CD4-positive, CD25-positive, alpha-beta regulatory T cell (primary cell): ENCODE data around the gene CERT1. TPM values are rescaled to one million over a fixed set of nuclear protein-coding genes. Genes with fewer than 3 reads are reported as not detected.
"Not testable (repeated sequence)": the region's sequence is repeated elsewhere in the genome, so short reads cannot be mapped to it uniquely, and the experiment has no call there.

Source experiments
- ATAC-seq, 2 donors: fragments of 150-1000 bp; cut with Tn5 transposase; one replicate each; pipeline ENCODE4 v1.10.0; 2021; ENCODE audit warnings: low read depth in 2 of 2, moderate number of reproducible peaks in 2 of 2, moderate library complexity in 1 of 2
- DNase-seq, 3 donors: peaks; one replicate each; pipeline versions ENCODE4 v3.0.0 to v3.0.0-alpha.2; 2012 to 2022; ENCODE audit warnings: mixed read lengths in 1 of 3
- H3K27ac ChIP-seq: one replicate; pipeline ENCODE4 v1.7.0; 2013; ENCODE audit warnings: mild to moderate bottlenecking, low read length; ENCODE audit not compliant: insufficient read depth, poor library complexity, severe bottlenecking
- H3K27me3 ChIP-seq: one replicate; pipeline ENCODE4 v1.7.0; 2013; ENCODE audit warnings: low read length; ENCODE audit not compliant: control insufficient read depth, insufficient read depth
- H3K36me3 ChIP-seq: one replicate; pipeline ENCODE4 v1.7.0; 2013; ENCODE audit warnings: mild to moderate bottlenecking, low read length, moderate library complexity; ENCODE audit not compliant: control insufficient read depth, insufficient read depth
- H3K4me1 ChIP-seq: 2 replicates; pipeline ENCODE4 v1.7.0; 2013; ENCODE audit warnings: mild to moderate bottlenecking, low read length; ENCODE audit not compliant: insufficient read depth, control insufficient read depth, poor library complexity, severe bottlenecking
- H3K4me3 ChIP-seq: one replicate; pipeline ENCODE4 v1.7.0; 2013; ENCODE audit warnings: low read depth, mild to moderate bottlenecking, low read length, moderate library complexity
- H3K9me3 ChIP-seq, 2 experiments: 1 replicate in 1 of 2; 2 replicates in 1 of 2; pipeline ENCODE4 v1.7.0; 2013; ENCODE audit warnings: low read length in 2 of 2, mild to moderate bottlenecking in 1 of 2, moderate library complexity in 1 of 2; ENCODE audit not compliant: control insufficient read depth in 2 of 2
- H3K27ac Mint-ChIP-seq, 3 donors: one replicate each; pipeline ENCODE4 v1.8.0; 2020 to 2022; ENCODE audit warnings: mild to moderate bottlenecking in 3 of 3, mixed read lengths in 3 of 3, moderate library complexity in 2 of 3
- H3K27me3 Mint-ChIP-seq: one replicate; pipeline ENCODE4 v1.8.0; 2022; ENCODE audit warnings: mild to moderate bottlenecking, mixed read lengths
- H3K36me3 Mint-ChIP-seq: one replicate; pipeline ENCODE4 v1.8.0; 2020; ENCODE audit warnings: mixed read lengths
- H3K4me1 Mint-ChIP-seq, 4 donors: one replicate each; pipeline ENCODE4 v1.8.0; 2020 to 2022; ENCODE audit warnings: mixed read lengths in 4 of 4, mild to moderate bottlenecking in 1 of 4
- H3K4me3 Mint-ChIP-seq, 4 donors: one replicate each; pipeline ENCODE4 v1.8.0; 2020 to 2022; ENCODE audit warnings: mild to moderate bottlenecking in 4 of 4, mixed read lengths in 4 of 4, moderate library complexity in 3 of 4
- H3K9me3 Mint-ChIP-seq, 7 donors: one replicate each; pipeline ENCODE4 v1.8.0; 2020 to 2022; ENCODE audit warnings: mixed read lengths in 7 of 7, mild to moderate bottlenecking in 3 of 7, moderate library complexity in 2 of 7
- polyA plus RNA-seq, 4 donors: library from polyadenylated mRNA; unstranded; fragments of 300-500 nt; fragmentation: Illumina TruSeq; gene quantifications; one replicate each; pipeline ENCODE4 v1.2.3, GENCODE V29; 2021
- total RNA-seq: library from RNA; stranded (reverse); gene quantifications from one replicate; pipeline ENCODE4 v1.2.3, GENCODE V29; 2022

The CERT1 gene
- total RNA-seq (49.9 TPM), polyA plus RNA-seq (10 to 100 TPM; 19.4 to 25.7 (median 21.8) TPM)

- ATAC-seq: peak; percentile 92 to 94
- peaks cover 59% of the 10 kb centered on the region for H3K4me1 ChIP-seq
- Mint-ChIP-seq H3K4me1 (peaks cover 50 to 82% (median 59%) of the 10 kb centered on the region in 4 donors), H3K9me3 (peaks cover 0 to 1% (median 0%) of the 10 kb centered on the region in 7 donors), H3K4me3 (peak within 1 kb of the TSS; percentile 96 to 99 (median 98)), H3K36me3 (peaks cover 5% of the 10 kb centered on the region), H3K27me3 (no peaks in the 10 kb centered on the region), H3K27ac (peak within 1 kb of the TSS; percentile 95 to 97 (median 95))
- H3K9me3 ChIP-seq: no peaks in the 10 kb centered on the region
- H3K27me3 ChIP-seq: no peaks in the 10 kb centered on the region
- H3K4me3 ChIP-seq: peak within 1 kb of the TSS; percentile 89
- DNase-seq: peak; percentile 89 to 99 (median 93)
- peak within 1 kb of the TSS; percentile 82 for H3K27ac ChIP-seq
- H3K36me3 ChIP-seq: no peaks in the 10 kb centered on the region
Observed at GRCh38 chr5:75511435-75512382, at the start of gene CERT1, which contains the start of gene POLK. Gene CERT1, minus strand, starts transcription at chr5:75511629. Its CDS starts 422 bp downstream, at chr5:75511207. Gene POLK, plus strand, starts transcription at chr5:75511891.

- H3K4me3 Mint-ChIP-seq, H3K27me3 Mint-ChIP-seq, DNase-seq, ATAC-seq, H3K4me3 ChIP-seq, H3K27ac Mint-ChIP-seq, H3K4me1 ChIP-seq, H3K9me3 ChIP-seq, H3K27ac ChIP-seq, H3K27me3 ChIP-seq: not testable (repeated sequence)
- Mint-ChIP-seq H3K4me1 (peaks cover 15 to 37% (median 18%) of the 10 kb centered on the region in 4 donors), H3K9me3 (peaks cover 2 to 23% (median 11%) of the 10 kb centered on the region in 7 donors), H3K36me3 (peaks cover 65% of the 10 kb centered on the region)
- H3K36me3 ChIP-seq: peaks cover 21% of the 10 kb centered on the region
Observed at GRCh38 chr5:75560655-75561054, 49.2 kb upstream of the CERT1 start.

GRCh38 chr5:75558981-75559632 is 47.7 kb upstream of the CERT1 start:
- H3K27ac ChIP-seq: no peak overlapping the region

GRCh38 chr5:75558221-75558620 is 46.8 kb upstream of the CERT1 start:
- H3K9me3 ChIP-seq: peaks cover 2 to 3% of the 10 kb centered on the region in 2 experiments
- no peaks in the 10 kb centered on the region for H3K27me3 Mint-ChIP-seq
- ATAC-seq: no peak
- H3K27ac Mint-ChIP-seq: peak overlapping the region in 1 of 3 donors; percentile 21
- H3K4me1 Mint-ChIP-seq: peaks cover 12 to 21% (median 17%) of the 10 kb centered on the region in 4 donors
- no peaks in the 10 kb centered on the region for H3K4me1 ChIP-seq
- no peak overlapping the region for H3K4me3 Mint-ChIP-seq
- no peaks in the 10 kb centered on the region for H3K27me3 ChIP-seq
- H3K27ac ChIP-seq: no peak overlapping the region
- no peak overlapping the region for H3K4me3 ChIP-seq
- peaks cover 0 to 9% (median 5%) of the 10 kb centered on the region in 7 donors for H3K9me3 Mint-ChIP-seq
- DNase-seq: no peak
- peaks cover 68% of the 10 kb centered on the region for H3K36me3 Mint-ChIP-seq
- H3K36me3 ChIP-seq: peaks cover 42% of the 10 kb centered on the region

More at GRCh38 chr5:75558981-75559632, 47.7 kb upstream of the CERT1 start:
- Mint-ChIP-seq H3K9me3 (peaks cover 0 to 18% (median 9%) of the 10 kb centered on the region in 7 donors), H3K4me3 (no peak overlapping the region), H3K4me1 (peaks cover 8 to 26% (median 19%) of the 10 kb centered on the region in 4 donors), H3K27ac (no peak overlapping the region), H3K36me3 (peaks cover 68% of the 10 kb centered on the region), H3K27me3 (no peaks in the 10 kb centered on the region)
- Histone ChIP-seq H3K4me1 (no peaks in the 10 kb centered on the region), H3K36me3 (peaks cover 33% of the 10 kb centered on the region), H3K4me3 (no peak overlapping the region), H3K9me3 (peaks cover 5 to 7% of the 10 kb centered on the region in 2 experiments), H3K27me3 (no peaks in the 10 kb centered on the region)
- DNase-seq (no peak), ATAC-seq (no peak)

GRCh38 chr5:75553358-75553757 is 41.9 kb upstream of the CERT1 start:
- Histone ChIP-seq H3K36me3 (peaks cover 45% of the 10 kb centered on the region), H3K27me3 (no peaks in the 10 kb centered on the region), H3K27ac (no peak overlapping the region), H3K4me1 (no peaks in the 10 kb centered on the region), H3K4me3 (no peak overlapping the region), H3K9me3 (no peaks in the 10 kb centered on the region)
- Mint-ChIP-seq H3K9me3 (peaks cover 0 to 2% (median 0%) of the 10 kb centered on the region in 7 donors), H3K27ac (peak overlapping the region in 1 of 3 donors; percentile 40), H3K4me1 (peaks cover 9 to 22% (median 16%) of the 10 kb centered on the region in 4 donors), H3K4me3 (no peak overlapping the region), H3K36me3 (peaks cover 49% of the 10 kb centered on the region), H3K27me3 (no peaks in the 10 kb centered on the region)
- ATAC-seq: no peak
- DNase-seq: no peak

GRCh38 chr5:75552764-75553163 is 41.3 kb upstream of the CERT1 start:
- Histone ChIP-seq H3K9me3 (no peaks in the 10 kb centered on the region), H3K27me3 (no peaks in the 10 kb centered on the region), H3K27ac (no peak overlapping the region), H3K4me1 (no peaks in the 10 kb centered on the region), H3K4me3 (no peak overlapping the region), H3K36me3 (peaks cover 42% of the 10 kb centered on the region)
- Mint-ChIP-seq H3K9me3 (peaks cover 0 to 2% (median 0%) of the 10 kb centered on the region in 7 donors), H3K27me3 (no peaks in the 10 kb centered on the region), H3K4me1 (peaks cover 9 to 22% (median 15%) of the 10 kb centered on the region in 4 donors), H3K4me3 (no peak overlapping the region), H3K27ac (peak overlapping the region in 1 of 3 donors; percentile 40), H3K36me3 (peaks cover 45% of the 10 kb centered on the region)
- ATAC-seq: no peak
- no peak for DNase-seq

GRCh38 chr5:75551471-75551870 is 40.0 kb upstream of the CERT1 start:
- no peak overlapping the region for H3K27ac Mint-ChIP-seq
- Histone ChIP-seq H3K4me3 (no peak overlapping the region), H3K36me3 (peaks cover 39% of the 10 kb centered on the region), H3K27me3 (no peaks in the 10 kb centered on the region), H3K4me1 (no peaks in the 10 kb centered on the region), H3K9me3 (no peaks in the 10 kb centered on the region), H3K27ac (no peak overlapping the region)
- ATAC-seq (no peak), DNase-seq (no peak)
- peaks cover 37% of the 10 kb centered on the region for H3K36me3 Mint-ChIP-seq
- no peaks in the 10 kb centered on the region for H3K27me3 Mint-ChIP-seq
- peaks cover 6 to 19% (median 14%) of the 10 kb centered on the region in 4 donors for H3K4me1 Mint-ChIP-seq
- H3K9me3 Mint-ChIP-seq: peaks cover 0 to 2% (median 0%) of the 10 kb centered on the region in 7 donors
- H3K4me3 Mint-ChIP-seq: no peak overlapping the region
